Measurements from ENCODE around the gene TCF20.

DNA sequence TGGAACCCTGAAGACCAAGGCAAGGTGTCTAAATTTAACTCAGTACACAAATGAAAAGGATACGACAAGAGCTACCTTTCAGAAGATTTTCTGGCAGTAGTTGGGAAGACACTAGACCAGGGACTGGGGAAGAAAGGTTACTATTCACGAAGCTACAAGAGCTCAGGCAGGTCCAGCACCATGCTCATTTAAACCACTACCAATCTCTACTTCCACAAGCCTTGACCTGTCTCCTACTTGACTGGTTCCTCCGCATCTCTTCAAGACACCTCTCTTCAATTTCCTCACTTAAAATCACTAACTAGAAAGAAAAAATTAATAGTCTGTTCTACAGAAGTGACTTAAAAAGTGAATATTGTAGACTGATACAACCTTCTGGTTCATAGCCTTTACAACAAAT is 22.9 kb downstream of the TCF20 start:
- no peak for TF ChIP-seq CTCF (IDR thresholded peaks at IDR 0.05)
- no peak for TF ChIP-seq POLR2A (IDR thresholded peaks at IDR 0.05)

Data from right lobe of liver (tissue), 4 donors.